ENCODE results near the gene STRA6. TPM values are rescaled to one million over a fixed set of nuclear protein-coding genes. Genes with fewer than 3 reads are reported as not detected.
A peak's percentile ranks its signal among the peaks of the same experiment; 100 is the strongest.

Gene STRA6
- total RNA-seq, 1 donor from 2014 or later, result 4.9 TPM

- peaks cover 2% of the 10 kb centered on the region for H3K27me3 Mint-ChIP-seq (ENCODE audit: low read depth)
- no peak overlapping the region for H3K27ac Mint-ChIP-seq (ENCODE audit: unreplicated experiment)
- H3K9me3 Mint-ChIP-seq (ENCODE audit: low read depth), result no peaks in the 10 kb centered on the region
- no peak overlapping the region for H3K4me3 Mint-ChIP-seq (ENCODE audit: unreplicated experiment)
- TF ChIP-seq CTCF (IDR thresholded peaks at IDR 0.05), result no peak
- no peak for DNase-seq (ENCODE audit: low spot score)
- no peaks in the 10 kb centered on the region for H3K36me3 Mint-ChIP-seq (ENCODE audit: low read depth)
- H3K4me1 Mint-ChIP-seq (ENCODE audit: low read depth), result peaks cover 64% of the 10 kb centered on the region
Measured at GRCh38 chr15:74205582-74205947, 3.0 kb upstream of the STRA6 start.

- no peak for TF ChIP-seq CTCF (IDR thresholded peaks at IDR 0.05)
- Mint-ChIP-seq H3K4me1 (ENCODE audit: low read depth) (peaks cover 57% of the 10 kb centered on the region), H3K9me3 (ENCODE audit: low read depth) (no peaks in the 10 kb centered on the region), H3K4me3 (ENCODE audit: unreplicated experiment) (no peak overlapping the region), H3K27me3 (ENCODE audit: low read depth) (peaks cover 2% of the 10 kb centered on the region), H3K27ac (ENCODE audit: unreplicated experiment) (peak overlapping the region; percentile 72), H3K36me3 (ENCODE audit: low read depth) (no peaks in the 10 kb centered on the region)
- DNase-seq (ENCODE audit: low spot score), result no peak
Measured at GRCh38 chr15:74203914-74204431, 1.4 kb upstream of the STRA6 start.

- peak overlapping the region; percentile 81 for H3K27ac Mint-ChIP-seq (ENCODE audit: unreplicated experiment)
- H3K4me3 Mint-ChIP-seq (ENCODE audit: unreplicated experiment), result peak overlapping the region; percentile 47
- H3K36me3 Mint-ChIP-seq (ENCODE audit: low read depth), result no peaks in the 10 kb centered on the region
- peaks cover 53% of the 10 kb centered on the region for H3K4me1 Mint-ChIP-seq (ENCODE audit: low read depth)
- DNase-seq (ENCODE audit: low spot score), result no peak
- H3K27me3 Mint-ChIP-seq (ENCODE audit: low read depth), result peaks cover 2% of the 10 kb centered on the region
- no peak for TF ChIP-seq CTCF (IDR thresholded peaks at IDR 0.05)
- no peaks in the 10 kb centered on the region for H3K9me3 Mint-ChIP-seq (ENCODE audit: low read depth)
Measured at GRCh38 chr15:74201710-74202420, 722 bp downstream of the STRA6 start.

GRCh38 chr15:74200871-74201419, 1.6 kb downstream of the STRA6 start:
- Mint-ChIP-seq H3K9me3 (ENCODE audit: low read depth) (no peaks in the 10 kb centered on the region), H3K4me1 (ENCODE audit: low read depth) (peaks cover 62% of the 10 kb centered on the region), H3K4me3 (ENCODE audit: unreplicated experiment) (peak overlapping the region; percentile 47), H3K27ac (ENCODE audit: unreplicated experiment) (peak overlapping the region; percentile 71), H3K36me3 (ENCODE audit: low read depth) (no peaks in the 10 kb centered on the region), H3K27me3 (ENCODE audit: low read depth) (no peaks in the 10 kb centered on the region)
- no peak for DNase-seq (ENCODE audit: low spot score)
- TF ChIP-seq CTCF (IDR thresholded peaks at IDR 0.05), result no peak

GRCh38 chr15:74200412-74200815, 2.2 kb downstream of the STRA6 start:
- no peak for DNase-seq (ENCODE audit: low spot score)
- peaks cover 67% of the 10 kb centered on the region for H3K4me1 Mint-ChIP-seq (ENCODE audit: low read depth)
- H3K4me3 Mint-ChIP-seq (ENCODE audit: unreplicated experiment), result no peak overlapping the region

More at GRCh38 chr15:74200412-74200815, 2.2 kb downstream of the STRA6 start:
- H3K27me3 Mint-ChIP-seq (ENCODE audit: low read depth), result no peaks in the 10 kb centered on the region
- H3K36me3 Mint-ChIP-seq (ENCODE audit: low read depth), result no peaks in the 10 kb centered on the region
- H3K27ac Mint-ChIP-seq (ENCODE audit: unreplicated experiment), result peak overlapping the region; percentile 71
- no peak for TF ChIP-seq CTCF (IDR thresholded peaks at IDR 0.05)
- no peaks in the 10 kb centered on the region for H3K9me3 Mint-ChIP-seq (ENCODE audit: low read depth)

All from chondrocyte (in vitro differentiated cells).